DMS53 treated with DMSO at 0.1 percent for 48 hours (cell line): Measurements from ENCODE around the gene RAB11FIP5.
"Not testable (repeated sequence)": the region's sequence is repeated elsewhere in the genome, so short reads cannot be mapped to it uniquely, and the experiment has no call there.

Source experiments
- DNase-seq: peaks from one replicate; lab custom pipeline; 2025; ENCODE audit not compliant: unreplicated experiment; lab: John Stamatoyannopoulos, UW

RAB11FIP5 gene

DNA sequence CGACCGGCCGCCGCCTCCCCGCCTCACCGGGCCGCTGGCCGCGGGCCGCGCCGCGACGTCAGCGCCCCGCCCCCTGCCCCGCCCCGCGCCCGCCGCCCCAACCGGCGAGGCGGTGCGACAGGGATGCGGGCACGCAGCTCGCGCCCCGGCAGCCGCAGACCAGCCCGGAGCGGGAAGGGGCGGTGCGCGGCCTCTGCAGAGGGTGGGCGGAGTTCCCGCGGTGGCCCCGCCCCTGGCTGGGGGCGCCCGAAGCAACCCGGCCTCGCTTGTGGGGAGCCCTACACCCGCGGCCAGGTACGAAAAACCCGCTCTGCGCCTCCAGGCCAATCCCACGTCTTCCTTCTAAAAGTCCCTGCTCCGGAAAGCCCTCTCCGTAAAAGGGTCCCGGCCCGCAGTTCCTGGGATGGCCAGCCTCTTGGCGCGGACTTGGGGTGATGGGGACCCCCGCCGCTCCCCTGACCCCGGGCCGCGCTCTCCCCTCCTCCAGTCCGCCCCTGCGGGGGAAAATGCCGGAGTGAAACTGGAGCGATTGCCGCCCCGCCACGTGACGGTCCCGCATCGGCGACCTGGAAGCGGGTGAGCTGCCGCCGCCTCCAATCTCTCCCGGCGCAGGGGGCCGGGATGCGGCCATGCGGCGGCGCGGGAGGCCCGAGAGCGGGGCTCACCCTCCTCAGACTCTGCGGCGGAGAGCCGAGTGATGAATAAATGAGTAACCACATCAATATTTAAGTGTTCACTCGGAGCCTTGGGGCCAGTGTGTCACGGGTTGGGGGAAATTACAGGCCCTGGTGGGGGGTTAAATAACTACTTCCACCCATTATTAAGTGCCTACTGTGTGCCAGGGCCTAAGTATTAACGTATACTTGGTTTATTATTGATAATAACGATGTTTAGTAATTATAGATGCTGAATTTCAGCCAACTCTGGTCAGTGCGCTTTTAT, at the start of gene RAB11FIP5:
TSS of gene RAB11FIP5 (minus strand) at position 36 of the 942 bp plus-strand sequence. CDS start 171 bp downstream, outside the sequence.
- peak; percentile 61 for DNase-seq

GRCh38 chr2:73156539-73157124, 43.9 kb upstream of the RAB11FIP5 start:
- no peak for DNase-seq

DNA sequence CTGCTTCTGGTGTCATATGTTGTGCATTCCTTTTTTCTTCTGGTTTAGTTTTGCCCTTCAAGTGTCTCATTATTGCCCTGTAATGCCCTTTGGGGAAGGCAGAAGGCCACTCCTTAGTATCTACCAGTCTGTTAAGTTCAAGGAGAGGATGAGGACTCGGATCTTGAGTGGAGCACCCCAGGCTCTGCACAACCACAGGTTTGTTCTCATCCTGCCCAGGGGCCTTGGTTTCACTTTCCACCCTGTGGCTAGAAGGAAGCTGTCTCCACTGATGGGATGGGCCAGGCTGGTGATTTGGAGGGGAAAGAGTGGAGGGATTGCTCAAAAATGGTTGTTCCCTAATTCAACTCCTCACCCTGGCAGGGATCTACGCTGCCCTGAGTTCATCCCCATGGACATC, 30.2 kb upstream of the RAB11FIP5 start:
- no peak for DNase-seq

DNA sequence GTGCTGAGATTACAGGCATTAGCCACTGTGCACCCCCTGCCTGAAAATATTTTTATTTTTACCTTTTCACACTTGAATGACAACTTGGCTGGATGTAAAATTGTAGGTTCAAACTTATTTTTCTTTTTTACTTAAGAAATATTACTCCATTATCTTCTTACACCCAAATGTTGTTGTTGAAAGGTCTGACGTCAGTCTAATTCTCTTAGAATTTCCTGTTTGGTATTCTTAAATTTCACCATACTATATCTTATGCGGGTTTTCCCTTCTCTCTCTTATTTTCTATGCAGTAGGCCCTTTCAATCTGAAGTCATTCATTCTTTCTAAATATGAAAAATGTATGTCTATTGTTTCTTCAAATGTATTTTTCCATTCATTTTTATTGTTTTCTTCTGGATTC, 29.1 kb upstream of the RAB11FIP5 start:
- no peak for DNase-seq

- DNase-seq, result no peak
These were observed 22.5 kb upstream of the RAB11FIP5 start for GRCh38 chr2:73135236-73135635.

DNA sequence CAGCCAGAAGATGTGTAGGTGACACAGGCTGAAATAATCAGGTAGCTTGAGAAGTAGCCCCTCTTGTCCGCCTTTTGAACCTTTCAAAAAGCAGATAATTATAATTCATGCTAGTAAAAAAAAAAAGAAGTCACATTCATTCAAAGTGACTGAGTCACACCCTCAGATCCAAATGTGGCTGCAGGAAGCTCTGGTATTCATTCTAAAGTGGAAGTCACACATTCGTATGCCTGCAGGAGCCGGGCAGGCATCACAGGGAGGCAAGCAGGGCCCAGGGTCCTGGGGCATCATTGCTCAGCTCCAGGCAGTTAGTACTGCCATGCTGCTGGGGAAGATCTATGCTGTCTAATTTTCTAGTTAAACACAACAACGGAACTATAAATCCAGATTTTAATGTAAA, 21.7 kb upstream of the RAB11FIP5 start:
- DNase-seq, result no peak

DNA sequence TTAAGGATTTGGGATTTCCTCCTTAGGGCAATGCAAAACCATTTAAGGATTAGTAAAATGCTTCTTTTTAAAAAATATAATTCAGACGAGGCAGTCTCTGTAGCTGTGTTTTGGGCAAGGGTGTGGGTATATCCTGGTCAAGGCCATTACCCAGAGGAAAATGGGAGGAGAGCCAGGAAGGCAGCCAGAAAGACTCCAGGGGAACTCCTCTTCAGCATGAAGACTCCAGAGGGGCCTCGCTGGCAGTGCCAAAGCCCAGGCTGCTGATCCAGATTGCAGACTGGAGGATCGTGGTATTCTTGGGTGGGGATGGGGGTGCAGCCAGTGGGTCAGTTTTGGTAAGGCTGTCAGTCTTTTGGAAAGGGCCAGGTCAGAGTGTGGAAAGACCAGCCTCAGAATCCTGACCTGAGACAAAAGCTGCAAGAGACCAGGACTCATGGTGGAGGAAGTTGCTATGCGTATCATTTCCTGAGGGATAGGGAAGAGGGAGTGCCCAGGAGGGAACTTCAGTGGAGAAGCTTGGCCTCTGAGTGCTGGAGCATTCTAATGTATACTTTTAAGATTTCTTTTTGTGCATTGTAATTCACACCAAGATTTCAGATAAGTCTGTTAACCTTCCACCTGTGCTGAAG, 20.9 kb upstream of the RAB11FIP5 start:
- DNase-seq, result no peak

- no peak for DNase-seq
These were observed 19.1 kb upstream of the RAB11FIP5 start for GRCh38 chr2:73131807-73132206.

- DNase-seq, result no peak
These were observed 18.0 kb upstream of the RAB11FIP5 start for GRCh38 chr2:73130790-73131189.

- no peak for DNase-seq
These were observed 16.2 kb upstream of the RAB11FIP5 start for GRCh38 chr2:73128841-73129535.

DNA sequence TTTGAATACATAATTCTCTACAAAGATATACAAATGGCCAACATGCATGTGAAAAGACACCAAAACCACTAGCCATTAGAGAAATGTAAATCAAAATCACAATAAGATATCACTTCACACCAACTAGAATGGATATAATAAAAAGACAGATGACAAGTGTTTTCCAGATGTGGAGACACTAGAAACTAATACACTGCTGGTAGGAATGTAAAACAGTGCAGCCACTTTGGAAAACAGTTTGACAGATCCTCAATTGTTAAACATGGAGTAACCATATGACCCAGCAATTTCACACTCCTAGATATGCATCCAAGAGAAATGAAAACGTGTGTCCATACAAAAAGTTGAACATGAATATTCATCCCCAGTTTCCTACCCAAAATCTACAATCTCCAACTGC, 9.8 kb upstream of the RAB11FIP5 start:
- no peak for DNase-seq

DNA sequence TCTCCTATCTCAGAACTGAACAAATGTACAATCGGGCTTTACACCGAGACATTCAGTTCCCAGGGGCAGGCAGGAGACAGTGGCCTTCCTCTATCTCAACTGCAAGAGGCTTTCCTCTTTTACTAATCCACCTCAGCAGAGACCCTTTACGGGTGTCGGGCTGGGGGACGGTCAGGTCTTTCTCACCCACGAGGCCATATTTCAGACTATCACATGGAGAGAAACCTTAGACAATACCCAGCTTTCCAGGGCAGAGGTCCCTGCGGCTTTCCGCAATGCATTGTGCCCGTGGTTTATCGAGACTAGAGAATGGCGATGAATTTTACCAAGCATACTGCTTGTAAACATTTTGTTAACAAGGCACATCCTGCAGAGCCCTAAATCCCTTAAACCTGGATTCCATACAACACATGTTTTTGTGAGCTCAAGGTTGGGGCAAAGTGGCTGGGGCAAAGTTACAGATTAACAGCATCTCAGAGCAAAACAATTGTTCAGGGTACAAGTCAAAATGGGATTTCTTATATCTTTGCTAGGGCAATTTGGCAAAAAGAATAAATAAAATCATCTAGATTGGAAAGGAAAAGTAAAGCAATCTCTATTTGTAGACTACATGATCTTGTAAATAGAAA, 7.0 kb upstream of the RAB11FIP5 start:
- DNase-seq, result not testable (repeated sequence)

DNA sequence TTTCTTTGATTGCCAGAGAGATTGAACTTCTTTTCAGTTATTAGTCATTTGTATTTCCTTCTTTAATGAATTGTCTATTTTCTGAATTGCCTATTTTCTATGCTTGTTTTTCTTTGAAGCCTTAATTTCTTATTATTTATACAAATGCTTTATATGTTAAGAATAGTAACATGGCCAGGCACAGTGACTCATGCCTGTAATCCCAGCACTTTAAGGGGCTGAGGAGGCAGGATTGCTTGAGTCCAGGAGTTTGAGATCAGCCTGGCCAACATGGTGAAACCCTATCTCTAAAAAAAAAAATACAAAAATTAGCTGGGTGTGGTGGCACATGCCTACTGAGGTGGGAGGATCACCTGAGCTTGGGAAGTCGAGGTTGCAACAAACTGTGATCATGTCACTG, 4.7 kb upstream of the RAB11FIP5 start:
- no peak for DNase-seq

DNA sequence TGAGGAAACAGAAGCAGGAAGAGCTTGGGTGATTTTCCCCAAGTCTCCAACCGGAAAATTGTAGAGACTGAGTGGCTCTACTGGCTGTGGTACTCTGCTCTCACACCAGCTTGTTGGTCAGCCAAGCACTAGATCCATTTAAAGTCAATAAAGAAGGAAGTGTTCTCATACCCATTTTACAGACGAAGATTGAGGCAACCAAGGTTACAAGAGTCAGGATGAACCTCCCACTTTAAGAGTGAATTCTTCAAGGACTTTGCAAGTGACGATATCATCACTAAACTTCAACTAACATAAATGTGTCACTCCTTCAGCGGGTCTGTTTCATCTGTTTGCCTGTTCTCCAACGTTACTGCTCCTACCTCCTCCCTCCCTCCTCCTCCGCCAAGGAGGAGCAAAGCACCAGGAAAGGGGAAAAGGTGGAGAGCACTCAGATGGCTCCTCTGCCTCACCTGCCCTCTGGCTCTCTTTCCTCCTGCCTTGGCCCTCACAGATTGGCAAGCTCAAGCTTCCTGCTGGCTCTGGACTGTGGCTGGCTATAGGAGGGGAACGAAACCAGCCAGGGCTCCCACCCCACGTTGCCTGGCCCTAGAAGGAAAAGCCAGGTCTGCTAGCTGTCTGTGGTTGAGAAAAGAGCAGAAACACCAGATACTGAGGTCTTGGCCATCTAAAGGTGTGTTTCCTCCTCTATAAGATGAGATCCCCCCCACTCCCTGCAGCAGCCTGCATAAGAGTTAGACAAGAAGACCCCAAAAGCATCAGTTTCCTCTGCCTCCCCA, 3.6 kb upstream of the RAB11FIP5 start:
- no peak for DNase-seq

DNA sequence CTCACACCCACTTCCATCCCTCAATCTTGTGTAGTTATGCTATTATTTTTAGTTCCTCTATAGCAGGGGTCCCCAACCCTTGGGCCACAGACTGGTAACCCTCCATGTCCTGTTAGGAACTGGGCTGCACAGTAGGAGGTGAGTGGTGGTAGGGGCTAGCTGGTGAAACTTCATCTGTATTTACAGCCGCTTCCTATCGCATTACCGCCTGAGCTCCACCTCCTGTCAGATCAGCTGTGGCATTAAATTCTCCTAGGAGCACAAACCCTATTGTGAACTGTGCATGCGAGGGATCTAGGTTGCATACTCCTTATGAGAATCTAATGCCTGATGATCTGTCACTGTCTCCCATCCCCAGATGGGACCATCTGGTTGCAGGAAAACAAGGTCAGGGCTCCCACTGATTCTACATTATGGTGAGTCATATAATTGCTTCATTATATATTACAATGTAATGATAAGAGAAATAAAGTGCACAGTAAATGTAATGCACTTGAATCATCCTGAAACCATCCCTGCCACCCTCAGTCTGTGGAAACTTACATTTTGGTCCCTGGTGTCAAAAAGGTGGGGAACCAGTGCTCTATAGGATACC, 1.6 kb upstream of the RAB11FIP5 start:
- DNase-seq, result no peak

- peak; percentile 22 for DNase-seq
These were observed 479 bp downstream of the RAB11FIP5 start for GRCh38 chr2:73112026-73112912.

GRCh38 chr2:73111073-73112025, 1.4 kb downstream of the RAB11FIP5 start:
- peak; percentile 18 for DNase-seq
